ENCODE results near the gene MYO7A.

MYO7A gene

DNA sequence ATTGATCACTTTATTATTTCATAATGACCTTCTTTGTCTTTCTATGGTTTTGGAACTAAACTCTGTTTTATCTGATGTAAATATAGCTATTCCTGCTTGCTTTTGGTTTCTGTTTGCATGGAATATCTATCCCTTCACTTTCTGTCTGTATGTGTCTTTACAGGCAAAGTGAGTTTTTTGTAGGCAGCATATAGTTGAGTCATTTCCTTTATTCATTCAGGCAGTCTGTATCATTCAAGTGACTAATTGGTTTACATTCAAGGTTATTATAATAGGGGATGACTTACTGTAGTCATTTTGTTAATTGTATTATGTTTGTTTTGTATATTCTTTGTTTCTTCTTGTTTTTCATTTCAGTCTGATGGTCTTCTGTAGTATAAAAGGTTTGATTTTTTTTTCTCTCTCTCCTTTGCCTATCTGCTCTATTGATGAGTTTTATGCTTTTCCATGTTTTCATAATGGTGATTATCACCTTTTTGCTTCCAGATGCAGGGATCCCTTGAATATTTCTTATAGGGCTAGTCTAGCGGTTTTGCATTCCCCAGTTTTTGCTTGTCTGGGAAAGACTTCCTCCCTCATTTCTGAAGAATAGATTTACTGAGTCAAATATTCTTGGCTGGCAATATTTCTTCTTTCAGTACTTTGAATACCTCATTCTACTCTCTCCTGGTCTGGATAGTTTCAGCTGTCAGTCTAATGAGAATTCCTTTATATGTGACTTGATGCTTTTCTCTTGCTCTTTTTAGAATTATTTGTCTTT lies 123.0 kb downstream of the MYO7A start:
- H3K4me1 ChIP-seq, result no peaks in the 10 kb centered on the region
- H3K27me3 ChIP-seq, result peaks cover 0 to 4% of the 10 kb centered on the region in 2 donors
- intact Hi-C loops (cut with DNase I; ENCODE audit: low total_unique reads), result no loop called here
- H3K36me3 ChIP-seq, result no peaks in the 10 kb centered on the region
- H3K27ac ChIP-seq, result no peak overlapping the region
- no peaks in the 10 kb centered on the region for H3K9me3 ChIP-seq
- DNase-seq, result no peak
- no peak overlapping the region for H3K4me3 ChIP-seq
- TF ChIP-seq, protein P1, sequence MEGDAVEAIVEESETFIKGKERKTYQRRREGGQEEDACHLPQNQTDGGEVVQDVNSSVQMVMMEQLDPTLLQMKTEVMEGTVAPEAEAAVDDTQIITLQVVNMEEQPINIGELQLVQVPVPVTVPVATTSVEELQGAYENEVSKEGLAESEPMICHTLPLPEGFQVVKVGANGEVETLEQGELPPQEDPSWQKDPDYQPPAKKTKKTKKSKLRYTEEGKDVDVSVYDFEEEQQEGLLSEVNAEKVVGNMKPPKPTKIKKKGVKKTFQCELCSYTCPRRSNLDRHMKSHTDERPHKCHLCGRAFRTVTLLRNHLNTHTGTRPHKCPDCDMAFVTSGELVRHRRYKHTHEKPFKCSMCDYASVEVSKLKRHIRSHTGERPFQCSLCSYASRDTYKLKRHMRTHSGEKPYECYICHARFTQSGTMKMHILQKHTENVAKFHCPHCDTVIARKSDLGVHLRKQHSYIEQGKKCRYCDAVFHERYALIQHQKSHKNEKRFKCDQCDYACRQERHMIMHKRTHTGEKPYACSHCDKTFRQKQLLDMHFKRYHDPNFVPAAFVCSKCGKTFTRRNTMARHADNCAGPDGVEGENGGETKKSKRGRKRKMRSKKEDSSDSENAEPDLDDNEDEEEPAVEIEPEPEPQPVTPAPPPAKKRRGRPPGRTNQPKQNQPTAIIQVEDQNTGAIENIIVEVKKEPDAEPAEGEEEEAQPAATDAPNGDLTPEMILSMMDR (IDR thresholded peaks at IDR 0.05), result no peak

DNA sequence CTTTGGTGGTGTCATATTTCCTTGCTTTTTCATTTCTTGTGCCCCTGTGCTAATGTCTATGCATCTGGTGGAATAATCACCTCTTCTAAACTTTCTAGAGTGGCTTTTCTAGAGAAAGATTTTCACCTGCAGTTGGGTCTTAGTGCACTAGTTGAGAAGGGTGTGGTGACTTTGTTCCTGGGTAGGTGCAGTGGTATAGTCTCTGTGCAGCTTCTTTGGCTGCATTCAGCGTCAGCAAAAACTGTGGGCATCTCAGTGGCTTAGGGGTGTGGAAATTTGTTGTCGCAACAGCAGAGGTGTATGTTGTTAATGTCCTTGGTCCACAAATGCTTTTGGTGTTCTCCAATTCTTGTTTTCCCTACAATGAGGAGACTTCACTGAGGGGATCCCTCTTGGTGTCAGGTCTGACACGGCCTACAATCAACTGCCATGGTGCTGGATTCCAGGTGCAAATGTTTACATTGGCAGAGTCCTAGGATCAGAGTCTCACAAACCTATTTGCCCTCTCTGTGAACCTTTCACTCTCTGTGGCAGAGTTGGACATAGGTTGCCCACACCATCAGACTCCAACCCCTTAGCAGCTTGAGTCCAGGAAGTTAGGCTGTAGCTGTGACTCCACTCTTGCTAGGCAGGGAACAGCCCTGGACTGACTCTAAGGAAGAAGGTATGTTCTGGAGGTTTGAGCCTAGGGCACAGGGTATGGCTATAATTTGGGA lies 124.7 kb downstream of the MYO7A start:
- no peak for DNase-seq
- peaks cover 0 to 4% of the 10 kb centered on the region in 2 donors for H3K27me3 ChIP-seq
- no peaks in the 10 kb centered on the region for H3K9me3 ChIP-seq
- TF ChIP-seq, protein P1 (IDR thresholded peaks at IDR 0.05), result no peak
- no peaks in the 10 kb centered on the region for H3K36me3 ChIP-seq
- no peak overlapping the region for H3K27ac ChIP-seq
- intact Hi-C loops (cut with DNase I; ENCODE audit: low total_unique reads), result no loop called here
- H3K4me3 ChIP-seq, result no peak overlapping the region
- no peaks in the 10 kb centered on the region for H3K4me1 ChIP-seq

DNA sequence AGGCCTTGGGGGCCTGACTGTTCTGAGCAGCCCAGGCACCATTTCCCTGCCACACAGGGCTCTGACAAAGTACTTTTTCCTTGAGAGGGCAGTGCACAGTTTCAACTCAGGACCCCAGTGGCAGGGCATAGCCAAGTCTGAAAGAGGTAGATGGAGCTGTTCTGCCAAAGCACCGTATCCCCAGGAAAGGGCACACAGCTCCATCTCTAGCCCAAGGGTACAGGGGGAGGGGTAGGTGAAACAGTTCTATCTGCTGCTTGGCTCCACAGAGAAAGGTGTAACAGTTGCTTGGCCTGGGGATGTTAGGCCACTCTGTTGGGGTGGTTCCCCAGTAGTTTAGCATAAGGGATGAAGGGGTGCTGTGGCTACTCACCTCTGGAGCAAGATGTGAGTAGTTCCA lies 125.6 kb downstream of the MYO7A start:
- intact Hi-C loops (cut with DNase I; ENCODE audit: low total_unique reads), result no loop called here
- Histone ChIP-seq H3K4me3 (no peak overlapping the region), H3K27ac (no peak overlapping the region), H3K4me1 (no peaks in the 10 kb centered on the region), H3K27me3 (peaks cover 0 to 4% of the 10 kb centered on the region in 2 donors), H3K9me3 (no peaks in the 10 kb centered on the region), H3K36me3 (no peaks in the 10 kb centered on the region)
- DNase-seq, result no peak
- TF ChIP-seq, protein P1 (IDR thresholded peaks at IDR 0.05), result no peak

DNA sequence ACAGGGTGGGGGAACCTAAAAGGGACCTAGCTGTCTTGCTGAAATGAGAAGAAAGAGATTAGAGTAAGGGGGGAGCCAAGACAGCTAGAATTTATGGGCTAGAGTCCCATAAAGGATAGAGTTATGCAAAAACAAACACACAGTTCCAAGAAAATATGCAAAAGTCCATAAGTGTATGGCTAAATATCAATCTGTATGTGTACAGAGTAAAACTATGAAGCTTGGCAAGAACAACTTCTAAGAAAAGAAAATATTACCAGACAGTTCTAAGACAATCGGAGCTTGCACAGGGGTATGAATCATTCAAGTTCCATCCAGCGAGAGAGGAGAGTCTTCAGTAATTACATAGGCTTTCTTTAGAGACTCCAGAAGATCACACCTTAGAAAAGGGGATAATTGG lies 131.6 kb downstream of the MYO7A start:
- H3K27ac ChIP-seq, result no peak overlapping the region
- DNase-seq, result no peak
- intact Hi-C loops (cut with DNase I; ENCODE audit: low total_unique reads), result no loop called here

DNA sequence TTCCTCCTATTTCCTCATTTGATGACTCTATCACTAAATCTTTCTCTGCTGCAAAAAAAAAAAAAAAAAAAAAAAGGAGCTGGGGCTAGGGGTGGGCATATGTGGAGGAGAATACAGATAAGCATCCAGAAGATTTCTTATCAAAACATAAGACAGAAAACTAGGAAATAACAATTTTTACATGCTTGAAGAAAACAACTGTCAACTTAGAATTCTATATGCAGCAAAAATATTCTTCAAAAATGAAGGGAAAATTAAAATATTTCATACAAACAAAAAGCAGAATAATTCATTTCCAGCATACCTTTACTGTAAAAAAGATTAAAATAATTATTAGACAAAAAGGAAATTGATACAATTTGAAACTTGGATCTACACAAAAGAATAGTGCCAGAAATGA lies 134.8 kb downstream of the MYO7A start:
- H3K4me1 ChIP-seq, result no peaks in the 10 kb centered on the region
- no peak overlapping the region for H3K27ac ChIP-seq
- H3K27me3 ChIP-seq, result no peaks in the 10 kb centered on the region
- DNase-seq, result no peak
- H3K4me3 ChIP-seq, result no peak overlapping the region
- peaks cover 4 to 8% (median 5%) of the 10 kb centered on the region in 3 donors for H3K9me3 ChIP-seq
- TF ChIP-seq, protein P1 (IDR thresholded peaks at IDR 0.05), result no peak
- H3K36me3 ChIP-seq, result no peaks in the 10 kb centered on the region
- intact Hi-C loops (cut with DNase I; ENCODE audit: low total_unique reads), result no loop called here

More for the DNA sequence above, 131.6 kb downstream of the MYO7A start:
- no peaks in the 10 kb centered on the region for H3K36me3 ChIP-seq
- no peaks in the 10 kb centered on the region for H3K27me3 ChIP-seq
- H3K4me1 ChIP-seq, result no peaks in the 10 kb centered on the region
- no peak overlapping the region for H3K4me3 ChIP-seq
- H3K9me3 ChIP-seq, result peaks cover 4 to 8% (median 5%) of the 10 kb centered on the region in 3 donors
- TF ChIP-seq, protein P1 (IDR thresholded peaks at IDR 0.05), result no peak
